SKM-1 (cell line): ENCODE measurements around the gene SFTPA2.
"Not testable (repeated sequence)": the region's sequence is repeated elsewhere in the genome, so short reads cannot be mapped to it uniquely, and the experiment has no call there.

Source experiments
- DNase-seq: peaks from one replicate; lab custom pipeline; 2025; ENCODE audit not compliant: unreplicated experiment; lab: John Stamatoyannopoulos, UW

The SFTPA2 gene

DNA sequence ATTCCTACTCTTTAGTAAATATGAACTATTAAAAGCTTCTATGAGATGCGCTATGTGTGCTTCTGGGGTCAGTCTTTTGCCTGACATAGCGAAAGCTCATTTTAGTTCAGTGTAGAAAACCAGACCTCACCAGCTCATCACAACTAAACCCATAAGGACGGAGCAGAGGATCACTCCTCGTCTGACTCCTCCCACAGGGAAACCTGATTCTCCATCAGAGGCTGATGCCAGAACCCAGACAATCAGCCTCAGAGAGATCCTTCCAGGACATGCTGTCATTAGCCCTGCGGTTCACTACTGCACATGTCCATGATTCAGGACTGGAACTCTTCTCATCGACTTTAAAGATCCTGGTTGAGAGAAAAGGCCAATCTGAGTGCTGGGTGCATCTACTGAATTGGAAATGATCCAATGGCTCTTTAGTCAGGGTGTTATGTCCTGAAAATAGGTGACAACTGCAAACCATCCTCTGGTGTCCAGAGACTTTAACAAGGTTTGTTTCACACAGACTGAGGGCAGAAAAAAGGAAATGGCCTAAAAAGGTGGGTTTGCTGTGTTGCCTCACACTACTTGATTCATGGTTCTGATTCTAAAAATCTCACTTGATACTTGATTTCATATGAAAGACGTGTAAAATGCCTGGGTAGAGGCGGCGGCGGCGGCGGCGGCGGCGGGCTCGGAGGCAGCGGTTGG is 48.2 kb downstream of the SFTPA2 start, which contains the start of gene EIF5AL1:
Gene EIF5AL1, plus strand, starts transcription at position 643 of the 693 bp plus-strand sequence. CDS start 117 bp downstream, outside the sequence.
- DNase-seq: not testable (repeated sequence)

DNA sequence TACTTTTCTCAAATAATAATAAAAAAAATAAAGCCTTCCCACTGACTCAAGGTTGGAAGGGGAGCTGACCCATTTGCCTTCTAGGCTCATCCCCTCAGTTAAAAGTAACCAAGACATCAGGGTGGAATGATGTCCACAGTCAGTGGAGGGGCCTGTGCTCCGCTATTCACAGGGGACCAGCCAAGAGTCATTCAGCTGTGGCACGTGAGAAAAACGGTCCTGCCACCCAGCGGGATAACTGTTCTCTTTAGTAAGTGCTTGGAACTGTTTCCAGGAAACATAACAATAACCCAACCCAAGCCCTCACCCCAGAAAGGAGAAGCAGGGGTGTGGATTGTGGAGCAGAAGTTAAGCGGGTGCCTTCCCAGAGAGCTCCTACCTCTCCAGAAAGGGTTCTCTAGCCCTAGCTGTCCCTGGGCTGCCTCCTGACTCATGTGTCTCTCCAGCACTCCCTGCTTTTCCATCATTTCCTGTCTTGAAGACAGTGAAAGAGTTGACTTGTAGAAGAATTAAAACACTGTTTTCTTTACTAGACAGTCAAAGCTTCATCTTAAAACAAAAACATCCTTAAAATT is 50.2 kb downstream of the SFTPA2 start:
- DNase-seq: not testable (repeated sequence)

DNA sequence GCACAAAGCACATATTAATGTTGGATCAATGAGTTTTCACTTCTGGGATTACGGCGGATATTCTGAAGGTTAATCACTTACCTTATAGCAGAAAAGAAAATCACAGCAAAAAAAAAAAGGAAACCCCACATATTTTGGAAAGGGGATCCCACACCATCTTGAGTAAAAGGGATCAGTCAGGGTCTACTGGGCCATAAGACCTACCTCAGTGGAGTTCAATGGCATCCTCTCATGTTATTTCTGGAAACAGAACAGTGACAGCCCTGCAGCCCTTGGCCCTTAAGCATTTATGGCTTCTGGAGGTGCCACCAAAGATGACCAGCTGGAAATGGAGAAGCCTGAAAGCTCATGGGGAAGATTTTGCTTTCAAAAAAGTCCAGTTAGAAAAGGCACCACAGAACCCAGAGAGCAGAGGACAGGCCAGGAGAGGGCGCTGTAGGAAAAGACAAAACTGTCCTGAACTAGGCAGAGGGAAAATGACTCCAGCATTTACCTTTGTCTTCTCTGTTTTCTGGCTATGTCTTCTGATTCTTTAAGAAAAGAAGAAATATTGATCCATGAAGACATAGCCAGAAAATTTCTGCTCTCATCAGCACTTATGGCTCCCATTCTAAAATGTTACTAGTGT is 50.8 kb downstream of the SFTPA2 start:
- not testable (repeated sequence) for DNase-seq

DNA sequence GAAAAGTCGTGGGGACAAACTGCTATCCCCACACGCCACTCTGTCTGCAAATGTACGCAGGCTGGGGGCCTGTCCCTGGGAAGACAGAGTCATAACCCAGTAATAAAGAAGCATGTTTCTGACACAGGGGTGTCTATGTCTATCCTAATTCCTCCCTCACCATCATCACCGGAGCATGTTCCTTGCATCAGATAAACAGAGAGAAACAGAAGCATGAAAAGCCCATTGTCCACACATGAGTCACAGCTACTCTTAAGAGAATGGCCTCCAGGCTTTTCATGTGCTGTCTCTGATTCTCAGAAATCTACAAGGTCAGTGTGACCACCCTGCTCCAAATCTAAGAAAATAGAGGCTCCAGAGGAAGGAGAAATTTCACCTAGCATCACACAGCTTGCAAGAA is 52.0 kb downstream of the SFTPA2 start:
- DNase-seq: not testable (repeated sequence)

DNA sequence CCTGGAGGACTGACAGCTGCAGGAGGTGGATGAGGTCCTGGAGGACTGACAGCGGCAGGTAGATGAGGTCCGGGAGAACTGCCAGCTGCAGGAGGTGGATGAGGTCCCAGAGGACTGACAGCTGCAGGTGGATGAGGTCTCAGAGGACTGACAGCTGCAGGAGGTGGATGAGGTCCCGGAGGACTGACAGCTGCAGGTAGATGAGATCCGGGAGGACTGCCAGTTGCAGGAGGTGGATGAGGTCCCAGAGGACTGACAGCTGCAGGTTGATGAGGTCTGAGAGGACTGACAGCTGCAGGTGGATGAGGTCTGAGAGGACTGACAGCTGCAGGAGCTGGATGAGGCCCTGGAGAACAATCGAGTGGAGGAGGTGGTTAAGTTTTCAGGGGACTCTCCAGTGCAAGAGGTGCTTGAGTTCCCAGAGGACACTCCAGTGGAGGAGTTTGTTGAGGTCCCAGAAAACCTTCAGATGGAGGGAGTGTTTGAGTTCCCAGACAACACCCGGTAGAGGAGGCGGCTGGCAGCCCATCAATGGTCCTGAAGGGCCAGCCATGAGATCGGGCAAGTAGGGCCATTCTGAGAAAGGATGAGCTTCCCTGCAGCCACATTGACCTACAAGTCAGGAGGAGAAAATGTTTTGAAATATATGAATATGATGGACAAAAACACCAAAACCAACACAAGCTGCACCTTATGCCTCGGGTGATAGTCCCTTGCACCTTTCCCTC is 52.6 kb downstream of the SFTPA2 start:
- DNase-seq: no peak
